ENCODE measurements around the gene BTF3. TPM values are rescaled to one million over a fixed set of nuclear protein-coding genes. Genes with fewer than 3 reads are reported as not detected.

The BTF3 gene
- total and polyA plus RNA-seq, 12 donors, result 283 to 714 (median 399) TPM

- H3K36me3 ChIP-seq, result no peaks in the 10 kb centered on the region
- peak in 5 of 8 donors; percentile 34 to 92 (median 63) for ATAC-seq
Measured at GRCh38 chr5:73544429-73545402, 46.5 kb downstream of the BTF3 start.

GRCh38 chr5:73545403-73545779, 47.1 kb downstream of the BTF3 start:
- DNase-seq, result no peak
- no peaks in the 10 kb centered on the region for H3K36me3 ChIP-seq
- no peaks in the 10 kb centered on the region for H3K9me3 ChIP-seq
- H3K27me3 ChIP-seq, result peaks cover 0 to 8% (median 4%) of the 10 kb centered on the region in 7 donors
- peaks cover 0 to 7% (median 0%) of the 10 kb centered on the region in 9 donors for H3K4me1 ChIP-seq
- no peak for TF ChIP-seq CTCF (IDR thresholded peaks at IDR 0.05)
- no peak overlapping the region for H3K4me3 ChIP-seq
- no peak for ATAC-seq
- 71 to 75% methylated on average over 1 of the region's 1 CpG for WGBS, 2 donors
- no peak overlapping the region for H3K27ac ChIP-seq
- intact Hi-C loops (cut with DNase I), result no loop called here

More at GRCh38 chr5:73544429-73545402, 46.5 kb downstream of the BTF3 start:
- intact Hi-C loops (cut with DNase I), result no loop called here
- H3K27ac ChIP-seq, result no peak overlapping the region
- WGBS, 2 donors, result 62% methylated on average over 9 of the region's 9 CpGs
- no peaks in the 10 kb centered on the region for H3K9me3 ChIP-seq
- peaks cover 0 to 10% (median 5%) of the 10 kb centered on the region in 7 donors for H3K27me3 ChIP-seq
- no peak for DNase-seq
- no peak for TF ChIP-seq CTCF (IDR thresholded peaks at IDR 0.05)
- peaks cover 0 to 7% (median 0%) of the 10 kb centered on the region in 9 donors for H3K4me1 ChIP-seq
- no peak overlapping the region for H3K4me3 ChIP-seq

- Histone ChIP-seq H3K4me3 (no peak overlapping the region), H3K9me3 (no peaks in the 10 kb centered on the region), H3K4me1 (peaks cover 0 to 1% (median 0%) of the 10 kb centered on the region in 9 donors), H3K27me3 (no peaks in the 10 kb centered on the region), H3K36me3 (peaks cover 0 to 45% (median 23%) of the 10 kb centered on the region in 9 donors), H3K27ac (no peak overlapping the region)
- ATAC-seq (no peak), DNase-seq (no peak)
- intact Hi-C loops (cut with DNase I), result no loop called here
- no peak for TF ChIP-seq CTCF (IDR thresholded peaks at IDR 0.05)
- WGBS, 2 donors, result 89 to 90% methylated on average over 1 of the region's 1 CpG
Measured at GRCh38 chr5:73550016-73550415, 51.8 kb downstream of the BTF3 start.

- DNase-seq (no peak), ATAC-seq (no peak)
- intact Hi-C loops (cut with DNase I), result no loop called here
- H3K4me1 ChIP-seq, result no peaks in the 10 kb centered on the region
- no peaks in the 10 kb centered on the region for H3K27me3 ChIP-seq
- H3K9me3 ChIP-seq, result no peaks in the 10 kb centered on the region
- H3K4me3 ChIP-seq, result no peak overlapping the region
- no peak overlapping the region for H3K27ac ChIP-seq
- no peak for TF ChIP-seq CTCF (IDR thresholded peaks at IDR 0.05)
- H3K36me3 ChIP-seq, result peaks cover 0 to 71% (median 37%) of the 10 kb centered on the region in 9 donors
Measured at GRCh38 chr5:73552642-73553041, 54.4 kb downstream of the BTF3 start.

Other genes starting within 250 kb of the BTF3 start
- gene FOXD1, start 49.7 kb upstream of the BTF3 start, total RNA-seq, result under 1 TPM in 4 of 10 donors, not detected in 6; 0.10 to 0.15 (median 0.13) TPM
- gene FOXD1, start 49.7 kb upstream of the BTF3 start, polyA plus RNA-seq, result under 1 TPM in 1 of 2 donors, not detected in 1; 0.07 TPM
- 10 to 100 TPM; 10.4 to 15.9 (median 12.0) TPM for gene ANKRA2, start 67.2 kb downstream of the BTF3 start, total RNA-seq
- 10 to 100 TPM in 1 of 2 donors, 1 to 10 TPM in 1; 6.0 to 23.4 TPM for gene ANKRA2, start 67.2 kb downstream of the BTF3 start, polyA plus RNA-seq
- 10 to 100 TPM in 6 of 10 donors, 1 to 10 TPM in 4; 9.1 to 15.0 (median 10.6) TPM for gene UTP15, start 67.3 kb downstream of the BTF3 start, total RNA-seq
- 1 to 10 TPM; 2.6 to 3.9 TPM for gene UTP15, start 67.3 kb downstream of the BTF3 start, polyA plus RNA-seq
- 1 to 10 TPM; 1.1 to 3.4 (median 1.5) TPM for gene ARHGEF28, start 127.8 kb downstream of the BTF3 start, total RNA-seq
- 1 to 10 TPM in 1 of 2 donors, under 1 TPM in 1; 0.62 to 2.8 TPM for gene ARHGEF28, start 127.8 kb downstream of the BTF3 start, polyA plus RNA-seq